Bone marrow (tissue), 2 donors: Measurements from ENCODE around the gene EFNA1.
A peak's percentile ranks its signal among the peaks of the same experiment; 100 is the strongest.

ENCODE experiments used
- DNase-seq, 2 donors: peaks; one replicate each; lab custom pipeline; 2025; lab: John Stamatoyannopoulos, UW

EFNA1 gene

GRCh38 chr1:155124503-155125463 is 2.9 kb upstream of the EFNA1 start:
- no peak for DNase-seq

- no peak for DNase-seq
These were observed 2.1 kb upstream of the EFNA1 start for GRCh38 chr1:155125511-155125945.

GRCh38 chr1:155125946-155126555 is 1.6 kb upstream of the EFNA1 start:
- DNase-seq: no peak

- DNase-seq: no peak
These were observed 1.0 kb upstream of the EFNA1 start for GRCh38 chr1:155126556-155127104.

- DNase-seq: no peak
These were observed 485 bp downstream of the EFNA1 start for GRCh38 chr1:155127967-155128754.

GRCh38 chr1:155128755-155129473 is 1.2 kb downstream of the EFNA1 start:
- peak in 1 of 2 donors; percentile 48 for DNase-seq

- DNase-seq: no peak
These were observed 2.8 kb downstream of the EFNA1 start for GRCh38 chr1:155130272-155131006.

GRCh38 chr1:155131285-155131684 is 3.6 kb downstream of the EFNA1 start:
- DNase-seq: no peak

- no peak for DNase-seq
These were observed 4.2 kb downstream of the EFNA1 start for GRCh38 chr1:155131856-155132255.

- no peak for DNase-seq
These were observed 6.2 kb downstream of the EFNA1 start for GRCh38 chr1:155133799-155134281.

- DNase-seq: no peak
These were observed 6.6 kb downstream of the EFNA1 start for GRCh38 chr1:155134322-155134721.

- peak in 1 of 2 donors; percentile 80 for DNase-seq
These were observed 7.3 kb downstream of the EFNA1 start for GRCh38 chr1:155134880-155135414.

- peak; percentile 78 to 91 for DNase-seq
These were observed 7.8 kb downstream of the EFNA1 start, which contains the start of gene SLC50A1 for GRCh38 chr1:155135415-155136028. TSS of gene SLC50A1 (plus strand) at chr1:155135852. CDS start at chr1:155135912, 60 bp downstream.

- DNase-seq: no peak
These were observed 9.1 kb downstream of the EFNA1 start for GRCh38 chr1:155136748-155137147.

- DNase-seq: no peak
These were observed 9.7 kb downstream of the EFNA1 start for GRCh38 chr1:155137154-155137949.

GRCh38 chr1:155139895-155140629 is 12.4 kb downstream of the EFNA1 start, which contains the start of gene DPM3:
TSS of gene DPM3 (minus strand) at chr1:155140531. CDS start at chr1:155140240, 291 bp downstream.
- peak; percentile 65 to 76 for DNase-seq

GRCh38 chr1:155140630-155140953 is 12.9 kb downstream of the EFNA1 start:
- no peak for DNase-seq

- DNase-seq: no peak
These were observed 14.1 kb downstream of the EFNA1 start for GRCh38 chr1:155141749-155142148.
